Fibroblast of lung (primary cell): Measurements from ENCODE around the gene HIPK2. TPM values are rescaled to one million over a fixed set of nuclear protein-coding genes. Genes with fewer than 3 reads are reported as not detected.

Source experiments
- DNase-seq, 2 donors: peaks; one replicate each; pipeline versions ENCODE4 v3.0.0 to v3.0.0-alpha.2; 2010; ENCODE audit warnings: low read depth in 2 of 2
- H2AFZ ChIP-seq: 2 replicates; pipeline ENCODE4 v1.5.1; 2012; ENCODE audit warnings: low read length, control low read depth, inconsistent platforms
- H3K27ac ChIP-seq: 2 replicates; pipeline ENCODE4 v1.5.1; 2011; ENCODE audit warnings: low read length, control low read depth; ENCODE audit not compliant: insufficient read depth
- H3K27me3 ChIP-seq: 2 replicates; pipeline ENCODE4 v1.5.1; 2011; ENCODE audit warnings: mild to moderate bottlenecking, low read length; ENCODE audit not compliant: control insufficient read depth, insufficient read depth
- H3K36me3 ChIP-seq: 2 replicates; pipeline ENCODE4 v1.5.1; 2011; ENCODE audit warnings: low read length; ENCODE audit not compliant: control insufficient read depth, insufficient read depth
- H3K4me1 ChIP-seq: 2 replicates; pipeline ENCODE4 v1.5.1; 2011; ENCODE audit warnings: low read length; ENCODE audit not compliant: control insufficient read depth, insufficient read depth; ENCODE audit errors: extremely low read depth
- H3K4me2 ChIP-seq: 2 replicates; pipeline ENCODE4 v1.5.1; 2011; ENCODE audit warnings: low read length, control low read depth; ENCODE audit not compliant: insufficient read depth; ENCODE audit errors: extremely low read depth
- H3K4me3 ChIP-seq, 4 experiments: fragments of 200-600 bp in 1 of 4; sonication (generic) in 1 of 4; replicated peaks in 1 of 4; 2 replicates each; pipeline ENCODE4 v1.5.1; 2011 to 2016; ENCODE audit warnings: low read length in 4 of 4, low read depth in 3 of 4, mild to moderate bottlenecking in 3 of 4, control low read depth in 2 of 4, inconsistent platforms in 1 of 4, mixed read lengths in 1 of 4; ENCODE audit not compliant: insufficient read depth in 1 of 4; ENCODE audit errors: control extremely low read depth in 1 of 4
- H3K79me2 ChIP-seq: 2 replicates; pipeline ENCODE4 v1.5.1; 2012; ENCODE audit warnings: mild to moderate bottlenecking, low read length, inconsistent platforms; ENCODE audit not compliant: control insufficient read depth, insufficient read depth
- H3K9ac ChIP-seq: 2 replicates; pipeline ENCODE4 v1.5.1; 2011; ENCODE audit warnings: mild to moderate bottlenecking, low read length, control low read depth; ENCODE audit not compliant: insufficient read depth
- H3K9me3 ChIP-seq: 2 replicates; pipeline ENCODE4 v1.5.1; 2012; ENCODE audit warnings: low read depth, low read length; ENCODE audit not compliant: control insufficient read depth, insufficient read depth
- H4K20me1 ChIP-seq: 2 replicates; pipeline ENCODE4 v1.5.1; 2011; ENCODE audit warnings: low read length; ENCODE audit not compliant: control insufficient read depth, insufficient read depth; ENCODE audit errors: extremely low read depth
- EZH2 ChIP-seq: IDR thresholded peaks from 2 replicates; pipeline ENCODE4 v1.5.1; 2012; ENCODE audit warnings: low read length, control low read depth, mild to moderate bottlenecking; ENCODE audit errors: missing control alignments
- polyA plus RNA-seq, 2 donors: library from polyadenylated mRNA; depleted of rRNA in 1 of 2; stranded (reverse) in 1 of 2; unstranded in 1 of 2; fragments of >200 nt; gene quantifications; 2 replicates each; pipeline ENCODE4 v1.2.1, GENCODE V29; 2011 to 2012; ENCODE audit warnings: missing spikeins in 1 of 2
- total RNA-seq: library from RNA; depleted of rRNA; stranded (reverse); fragments of >200 nt; gene quantifications from 2 replicates; pipeline ENCODE4 v1.2.1, GENCODE V29; 2014
- TF ChIP-seq, protein P1 (sequence below), 2 donors: IDR thresholded peaks in 1 of 2; conservative IDR thresholded peaks in 1 of 2; 1 replicate in 1 of 2; 2 replicates in 1 of 2; pipeline ENCODE4 v1.5.1; 2011 to 2012; ENCODE audit warnings: low read length in 2 of 2, control low read depth in 1 of 2, inconsistent platforms in 1 of 2, low read depth in 1 of 2, mild to moderate bottlenecking in 1 of 2

The HIPK2 gene
- total and polyA plus RNA-seq, 2 donors (not counting 1 experiment from before 2014, with no cell fraction given): 10.1 to 11.1 TPM

DNA sequence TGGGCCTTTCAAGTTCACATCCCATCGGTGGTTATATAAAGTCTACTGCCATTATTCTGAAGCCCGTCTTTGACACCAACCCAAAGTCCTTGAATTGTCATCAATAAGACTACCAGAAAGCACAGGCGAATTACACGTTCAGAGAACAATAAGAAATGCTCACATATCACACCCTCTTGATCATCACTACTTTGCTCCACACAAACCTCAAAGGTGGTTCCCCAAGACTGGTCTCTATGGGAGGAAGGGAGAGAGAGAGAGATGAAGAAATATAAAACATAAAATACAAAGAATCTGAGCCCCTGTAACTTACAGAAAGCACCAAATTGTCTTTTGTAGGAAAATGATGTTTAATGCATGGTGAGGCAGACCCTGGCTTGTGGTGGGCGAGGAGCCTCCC, 4.4 kb downstream of the HIPK2 start:
- Histone ChIP-seq H3K4me2 (no peak overlapping the region), H4K20me1 (no peaks in the 10 kb centered on the region), H3K27me3 (no peaks in the 10 kb centered on the region), H3K9ac (no peak overlapping the region), H3K79me2 (peaks cover 78% of the 10 kb centered on the region), H3K9me3 (no peaks in the 10 kb centered on the region), H3K36me3 (no peaks in the 10 kb centered on the region), H3K27ac (no peak overlapping the region), H2AFZ (no peak overlapping the region), H3K4me1 (peaks cover 20% of the 10 kb centered on the region), H3K4me3 (peak overlapping the region in 1 of 4 experiments; percentile 100)
- DNase-seq: no peak
- no peak for TF ChIP-seq EZH2
- TF ChIP-seq, protein P1, sequence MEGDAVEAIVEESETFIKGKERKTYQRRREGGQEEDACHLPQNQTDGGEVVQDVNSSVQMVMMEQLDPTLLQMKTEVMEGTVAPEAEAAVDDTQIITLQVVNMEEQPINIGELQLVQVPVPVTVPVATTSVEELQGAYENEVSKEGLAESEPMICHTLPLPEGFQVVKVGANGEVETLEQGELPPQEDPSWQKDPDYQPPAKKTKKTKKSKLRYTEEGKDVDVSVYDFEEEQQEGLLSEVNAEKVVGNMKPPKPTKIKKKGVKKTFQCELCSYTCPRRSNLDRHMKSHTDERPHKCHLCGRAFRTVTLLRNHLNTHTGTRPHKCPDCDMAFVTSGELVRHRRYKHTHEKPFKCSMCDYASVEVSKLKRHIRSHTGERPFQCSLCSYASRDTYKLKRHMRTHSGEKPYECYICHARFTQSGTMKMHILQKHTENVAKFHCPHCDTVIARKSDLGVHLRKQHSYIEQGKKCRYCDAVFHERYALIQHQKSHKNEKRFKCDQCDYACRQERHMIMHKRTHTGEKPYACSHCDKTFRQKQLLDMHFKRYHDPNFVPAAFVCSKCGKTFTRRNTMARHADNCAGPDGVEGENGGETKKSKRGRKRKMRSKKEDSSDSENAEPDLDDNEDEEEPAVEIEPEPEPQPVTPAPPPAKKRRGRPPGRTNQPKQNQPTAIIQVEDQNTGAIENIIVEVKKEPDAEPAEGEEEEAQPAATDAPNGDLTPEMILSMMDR (conservative IDR thresholded peaks at IDR 0.05 in 1 of 2, IDR thresholded peaks at IDR 0.05 in 1 of 2; ENCODE audit: low read depth in 1 of 2, low read length in 2 of 2): no peak

DNA sequence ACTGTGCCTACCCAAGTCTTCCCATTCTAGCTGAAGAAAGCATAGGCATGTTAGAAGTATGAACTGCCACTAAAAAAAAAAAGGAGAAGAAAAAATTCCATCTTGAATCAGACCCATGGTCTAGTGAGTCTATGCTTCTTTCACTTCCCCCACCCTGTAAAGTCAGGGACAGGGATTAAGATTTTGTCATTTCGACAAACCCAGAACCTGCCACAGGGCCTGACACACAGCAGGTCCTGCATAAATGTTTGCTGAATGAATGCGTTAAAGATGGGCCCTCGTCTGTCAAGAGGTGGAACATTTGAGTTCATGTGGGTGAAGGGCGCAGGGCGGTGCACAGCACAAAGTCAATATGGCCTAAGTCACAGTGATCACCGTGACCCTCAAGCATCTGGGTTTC, 4.9 kb downstream of the HIPK2 start:
- Histone ChIP-seq H3K4me3 (no peak overlapping the region), H3K27ac (no peak overlapping the region), H4K20me1 (no peaks in the 10 kb centered on the region), H3K9ac (no peak overlapping the region), H3K27me3 (no peaks in the 10 kb centered on the region), H2AFZ (no peak overlapping the region), H3K79me2 (peaks cover 80% of the 10 kb centered on the region), H3K4me2 (no peak overlapping the region), H3K36me3 (no peaks in the 10 kb centered on the region), H3K4me1 (peaks cover 20% of the 10 kb centered on the region), H3K9me3 (no peaks in the 10 kb centered on the region)
- no peak for DNase-seq
- TF ChIP-seq EZH2: no peak
- TF ChIP-seq, protein P1 (conservative IDR thresholded peaks at IDR 0.05 in 1 of 2, IDR thresholded peaks at IDR 0.05 in 1 of 2; ENCODE audit: low read depth in 1 of 2, low read length in 2 of 2): no peak

DNA sequence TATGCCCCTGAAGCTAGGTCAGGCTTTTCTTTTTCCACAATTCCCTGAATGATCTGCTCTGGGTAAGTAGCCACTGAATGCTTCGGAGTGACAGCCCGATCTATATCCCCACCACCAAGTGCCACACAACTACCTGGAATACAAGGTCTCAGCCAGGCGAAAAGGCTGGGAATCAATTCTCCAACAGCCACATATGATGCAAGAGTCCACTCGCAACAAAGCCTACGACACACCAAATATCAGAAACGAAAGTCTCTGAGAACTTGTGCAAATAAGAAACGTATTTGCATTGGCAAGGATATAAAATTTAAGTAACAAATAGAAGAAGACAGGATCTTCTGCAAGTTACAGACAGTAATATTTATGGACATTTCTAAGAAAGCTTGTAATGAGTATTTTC, 5.7 kb downstream of the HIPK2 start:
- Histone ChIP-seq H3K9ac (no peak overlapping the region), H3K27ac (no peak overlapping the region), H3K79me2 (peaks cover 87% of the 10 kb centered on the region), H3K4me1 (peaks cover 20% of the 10 kb centered on the region), H3K27me3 (no peaks in the 10 kb centered on the region), H2AFZ (no peak overlapping the region), H3K9me3 (no peaks in the 10 kb centered on the region), H3K36me3 (no peaks in the 10 kb centered on the region), H4K20me1 (no peaks in the 10 kb centered on the region), H3K4me3 (peak overlapping the region in 1 of 4 experiments; percentile 28), H3K4me2 (no peak overlapping the region)
- TF ChIP-seq EZH2: no peak
- TF ChIP-seq, protein P1 (conservative IDR thresholded peaks at IDR 0.05 in 1 of 2, IDR thresholded peaks at IDR 0.05 in 1 of 2; ENCODE audit: low read depth in 1 of 2, low read length in 2 of 2): no peak
- peak in 1 of 2 donors; percentile 40 for DNase-seq
